Body of pancreas (tissue), 4 donors: ENCODE data around the gene CEBPA. TPM values are rescaled to one million over a fixed set of nuclear protein-coding genes. Genes with fewer than 3 reads are reported as not detected.

ENCODE experiments used
- ATAC-seq: fragments of 150-250 bp; one replicate; pipeline ENCODE4 v1.9.1; 2016
- DNase-seq, 4 donors: peaks; one replicate each; pipeline ENCODE4 v3.0.0-alpha.2; 2019
- H3K27ac ChIP-seq, 4 donors: fragments of 200-600 bp; sonication (generic); 1 replicate in 3 of 4; 2 replicates in 1 of 4; pipeline versions ENCODE4 v1.5.1 to v1.6.1; 2016 to 2019; ENCODE audit warnings: mild to moderate bottlenecking in 1 of 4, mixed read lengths in 1 of 4, moderate library complexity in 1 of 4
- H3K27me3 ChIP-seq, 2 donors: fragments of 200-600 bp; sonication (generic); one replicate each; pipeline ENCODE4 v1.6.0; 2016; ENCODE audit warnings: mild to moderate bottlenecking in 1 of 2
- H3K36me3 ChIP-seq, 2 donors: fragments of 200-600 bp; sonication (generic); replicated peaks in 1 of 2; 2 replicates each; pipeline ENCODE4 v1.5.1; 2016; ENCODE audit warnings: low read depth in 2 of 2; ENCODE audit not compliant: insufficient read depth in 1 of 2
- H3K4me1 ChIP-seq: fragments of 200-600 bp; sonication (generic); one replicate; pipeline ENCODE4 v1.6.0; 2016
- H3K4me3 ChIP-seq, 2 donors: fragments of 200-600 bp; sonication (generic); 1 replicate in 1 of 2; 2 replicates in 1 of 2; pipeline ENCODE4 v1.5.1; 2016 to 2019
- H3K9me3 ChIP-seq, 3 donors: fragments of 200-600 bp; sonication (generic); 1 replicate in 2 of 3; 2 replicates in 1 of 3; pipeline ENCODE4 v1.5.1; 2016
- POLR2A ChIP-seq, 3 donors: fragments of 450-650 bp; IDR thresholded peaks; one replicate each; pipeline ENCODE4 v1.6.1; 2016; ENCODE audit warnings: antibody characterized with exemption in 3 of 3, mild to moderate bottlenecking in 2 of 3
- WGBS, 2 donors: methylation state at CpG; one replicate each; pipeline ENCODE4 v1.1.5; 2017; 5-methylcytosine and 5-hydroxymethylcytosine counted together
- intact Hi-C: fragments of 100-400 bp; cut with DNase I; formaldehyde crosslinking; loops from one replicate; pipeline ENCODE4 v1.15.1; 2023
- total RNA-seq, 2 donors: library from RNA; depleted of rRNA; stranded (reverse); fragments of >200 nt; gene quantifications; one replicate each; pipeline ENCODE4 v1.1.0, GENCODE V29; 2016
- TF ChIP-seq, protein P1 (sequence below), 7 experiments: fragments of 450-650 bp in 4 of 7; fragments of 200-600 bp in 3 of 7; sonication (generic) in 3 of 7; IDR thresholded peaks; one replicate each; pipeline ENCODE4 v1.5.1; 2016 to 2019; ENCODE audit warnings: antibody characterized with exemption in 7 of 7

Gene CEBPA
- total RNA-seq, 2 donors from 2014 or later: 12.5 to 73.2 TPM

DNA sequence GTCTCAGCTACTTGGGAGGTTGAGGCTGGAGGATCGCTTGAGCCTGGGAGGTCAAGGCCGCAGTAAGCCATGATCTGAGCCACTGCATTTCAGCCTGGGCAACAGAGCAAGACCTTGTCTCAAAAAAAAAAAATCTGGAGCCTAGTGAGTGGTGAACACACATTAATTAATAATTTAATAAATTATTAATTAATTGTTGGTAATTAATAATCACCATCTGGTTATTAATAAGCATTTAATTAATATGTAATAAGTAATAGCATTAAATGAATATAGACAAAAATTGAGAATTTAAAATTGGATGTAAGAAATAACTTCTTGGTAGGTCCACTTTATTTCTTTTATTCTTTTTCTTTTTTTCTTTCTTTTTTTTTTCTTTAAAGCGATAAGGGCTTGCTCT, 31.9 kb upstream of the CEBPA start:
- no peak overlapping the region for H3K27ac ChIP-seq
- no peaks in the 10 kb centered on the region for H3K9me3 ChIP-seq
- DNase-seq (no peak), ATAC-seq (no peak)
- H3K4me1 ChIP-seq: no peaks in the 10 kb centered on the region
- H3K36me3 ChIP-seq: no peaks in the 10 kb centered on the region
- no peak overlapping the region for H3K4me3 ChIP-seq
- intact Hi-C loops: no loop called here
- TF ChIP-seq, protein P1, sequence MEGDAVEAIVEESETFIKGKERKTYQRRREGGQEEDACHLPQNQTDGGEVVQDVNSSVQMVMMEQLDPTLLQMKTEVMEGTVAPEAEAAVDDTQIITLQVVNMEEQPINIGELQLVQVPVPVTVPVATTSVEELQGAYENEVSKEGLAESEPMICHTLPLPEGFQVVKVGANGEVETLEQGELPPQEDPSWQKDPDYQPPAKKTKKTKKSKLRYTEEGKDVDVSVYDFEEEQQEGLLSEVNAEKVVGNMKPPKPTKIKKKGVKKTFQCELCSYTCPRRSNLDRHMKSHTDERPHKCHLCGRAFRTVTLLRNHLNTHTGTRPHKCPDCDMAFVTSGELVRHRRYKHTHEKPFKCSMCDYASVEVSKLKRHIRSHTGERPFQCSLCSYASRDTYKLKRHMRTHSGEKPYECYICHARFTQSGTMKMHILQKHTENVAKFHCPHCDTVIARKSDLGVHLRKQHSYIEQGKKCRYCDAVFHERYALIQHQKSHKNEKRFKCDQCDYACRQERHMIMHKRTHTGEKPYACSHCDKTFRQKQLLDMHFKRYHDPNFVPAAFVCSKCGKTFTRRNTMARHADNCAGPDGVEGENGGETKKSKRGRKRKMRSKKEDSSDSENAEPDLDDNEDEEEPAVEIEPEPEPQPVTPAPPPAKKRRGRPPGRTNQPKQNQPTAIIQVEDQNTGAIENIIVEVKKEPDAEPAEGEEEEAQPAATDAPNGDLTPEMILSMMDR (IDR thresholded peaks at IDR 0.05): no peak
- TF ChIP-seq POLR2A (IDR thresholded peaks at IDR 0.05): no peak
- no peaks in the 10 kb centered on the region for H3K27me3 ChIP-seq
- 90 to 95% methylated on average over 3 of the region's 3 CpGs for WGBS, 2 donors

DNA sequence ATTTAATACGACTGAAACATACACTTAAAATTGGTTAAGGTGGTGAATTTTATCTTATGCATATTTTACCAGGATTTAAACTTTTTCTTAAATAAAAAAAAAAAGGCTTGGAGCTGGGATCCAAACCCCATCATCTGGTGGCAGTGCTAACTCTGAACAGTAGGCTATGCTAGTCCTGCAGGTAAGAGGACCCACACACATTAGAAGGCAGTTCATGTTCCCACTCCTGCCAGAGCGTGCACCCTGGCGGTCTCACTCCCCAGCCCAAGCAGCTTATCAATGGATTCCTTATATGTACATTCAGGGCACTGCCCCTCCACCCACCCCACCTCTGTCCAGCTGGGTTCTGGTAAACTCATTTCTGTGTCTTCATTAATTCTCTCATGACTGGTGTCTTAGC, 31.3 kb upstream of the CEBPA start:
- no peak overlapping the region for H3K27ac ChIP-seq
- TF ChIP-seq, protein P1 (IDR thresholded peaks at IDR 0.05): no peak
- TF ChIP-seq POLR2A (IDR thresholded peaks at IDR 0.05): no peak
- WGBS, 2 donors: 83 to 89% methylated on average over 3 of the region's 3 CpGs
- H3K36me3 ChIP-seq: no peaks in the 10 kb centered on the region
- H3K9me3 ChIP-seq: no peaks in the 10 kb centered on the region
- no peaks in the 10 kb centered on the region for H3K27me3 ChIP-seq
- H3K4me1 ChIP-seq: no peaks in the 10 kb centered on the region
- ATAC-seq (no peak), DNase-seq (no peak)
- H3K4me3 ChIP-seq: no peak overlapping the region
- intact Hi-C loops: no loop called here

DNA sequence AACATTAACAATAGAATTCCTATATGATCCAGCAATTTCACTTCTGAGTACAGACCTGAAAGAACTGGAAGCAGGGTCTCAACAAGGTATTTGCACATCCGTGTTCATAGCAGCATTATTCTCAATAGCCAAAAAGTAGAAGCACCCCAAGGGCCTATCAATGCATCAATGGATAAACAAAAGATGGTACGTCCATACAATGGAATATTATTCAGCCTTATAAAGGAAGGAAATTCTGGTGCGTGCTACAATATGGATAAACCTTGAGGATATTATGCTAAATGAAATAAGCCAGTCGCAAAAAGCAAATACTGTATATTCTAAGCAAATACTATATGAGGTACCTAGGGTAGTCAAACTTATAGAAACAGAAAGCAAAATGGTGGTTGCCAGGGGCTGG, 30.8 kb upstream of the CEBPA start:
- DNase-seq: no peak
- Histone ChIP-seq H3K9me3 (no peaks in the 10 kb centered on the region), H3K27me3 (no peaks in the 10 kb centered on the region), H3K4me1 (no peaks in the 10 kb centered on the region), H3K4me3 (no peak overlapping the region), H3K27ac (no peak overlapping the region), H3K36me3 (no peaks in the 10 kb centered on the region)
- no peak for ATAC-seq
- TF ChIP-seq, protein P1 (IDR thresholded peaks at IDR 0.05): no peak
- TF ChIP-seq POLR2A (IDR thresholded peaks at IDR 0.05): no peak
- intact Hi-C loops: no loop called here
- WGBS, 2 donors: 86 to 91% methylated on average over 4 of the region's 4 CpGs

DNA sequence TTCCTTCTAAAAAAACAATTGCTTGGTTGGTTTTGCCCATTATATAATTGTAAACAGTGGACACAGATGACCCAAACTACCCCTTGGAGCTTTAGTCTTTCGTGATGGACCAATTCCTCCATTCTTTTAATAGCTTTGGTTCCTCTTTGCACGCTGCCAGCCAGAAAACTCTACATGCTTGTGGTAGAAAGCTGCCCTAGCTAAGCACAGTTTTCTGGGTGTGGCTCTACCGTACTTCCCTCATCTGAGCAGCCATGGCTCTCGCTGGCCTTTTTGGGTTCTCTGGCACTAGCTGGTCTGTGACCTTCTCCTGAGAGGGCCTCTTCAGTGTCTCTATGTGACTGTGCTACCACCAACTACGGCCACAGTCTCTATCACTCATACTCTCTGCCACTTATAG, 29.9 kb upstream of the CEBPA start:
- H3K4me1 ChIP-seq: no peaks in the 10 kb centered on the region
- no peaks in the 10 kb centered on the region for H3K36me3 ChIP-seq
- DNase-seq (peak in 1 of 4 donors; percentile 52), ATAC-seq (no peak)
- TF ChIP-seq, protein P1 (IDR thresholded peaks at IDR 0.05): no peak
- TF ChIP-seq POLR2A (IDR thresholded peaks at IDR 0.05): no peak
- 66 to 89% methylated on average over 5 of the region's 5 CpGs for WGBS, 2 donors
- H3K27ac ChIP-seq: no peak overlapping the region
- intact Hi-C loops: no loop called here
- H3K9me3 ChIP-seq: no peaks in the 10 kb centered on the region
- no peaks in the 10 kb centered on the region for H3K27me3 ChIP-seq
- no peak overlapping the region for H3K4me3 ChIP-seq

DNA sequence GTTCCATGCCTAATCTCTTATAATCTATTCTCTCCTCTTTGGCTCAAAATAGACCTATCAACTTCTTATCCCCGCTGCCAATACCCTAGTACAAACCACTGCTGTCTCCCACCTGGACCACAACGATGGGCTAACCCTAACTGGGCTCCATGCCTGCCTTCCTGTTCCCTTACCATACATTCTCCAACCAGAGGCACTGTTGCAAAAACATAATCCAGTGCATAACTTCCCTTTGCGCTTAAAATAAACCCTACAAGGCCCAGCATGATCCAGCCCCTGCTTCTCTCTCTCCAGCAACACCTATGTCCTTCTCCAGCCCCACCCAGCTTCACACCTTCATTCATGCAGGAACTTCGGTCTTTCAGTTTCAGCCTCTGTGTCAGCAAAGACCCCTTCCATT, 27.4 kb upstream of the CEBPA start:
- 71 to 73% methylated on average over 4 of the region's 4 CpGs for WGBS, 2 donors
- TF ChIP-seq POLR2A (IDR thresholded peaks at IDR 0.05): no peak
- H3K27me3 ChIP-seq: no peaks in the 10 kb centered on the region
- no peak overlapping the region for H3K27ac ChIP-seq
- no peak overlapping the region for H3K4me3 ChIP-seq
- no peak for ATAC-seq
- peaks cover 0 to 11% (median 0%) of the 10 kb centered on the region in 3 donors for H3K9me3 ChIP-seq
- no peaks in the 10 kb centered on the region for H3K4me1 ChIP-seq
- intact Hi-C loops: no loop called here
- no peaks in the 10 kb centered on the region for H3K36me3 ChIP-seq
- DNase-seq: no peak
